Activated T-cell treated with anti-CD3 and anti-CD28 coated beads for 4 hours (primary cell): ENCODE data around the gene BEGAIN.

Experiments used
- DNase-seq: peaks from one replicate; pipeline ENCODE4 v3.0.0-alpha.2; 2020

The BEGAIN gene

GRCh38 chr14:100614803-100615202 lies 27.6 kb upstream of the BEGAIN start:
- DNase-seq = no peak

GRCh38 chr14:100612986-100613385 lies 25.8 kb upstream of the BEGAIN start:
- no peak for DNase-seq

GRCh38 chr14:100611811-100612480 lies 24.7 kb upstream of the BEGAIN start:
- no peak for DNase-seq

- DNase-seq = no peak
These were observed 23.4 kb upstream of the BEGAIN start for GRCh38 chr14:100610511-100611217.

- no peak for DNase-seq
These were observed 22.7 kb upstream of the BEGAIN start for GRCh38 chr14:100609941-100610391.

- DNase-seq = no peak
These were observed 22.2 kb upstream of the BEGAIN start for GRCh38 chr14:100609331-100609870.

GRCh38 chr14:100608586-100609330 lies 21.5 kb upstream of the BEGAIN start:
- DNase-seq = no peak

- no peak for DNase-seq
These were observed 20.8 kb upstream of the BEGAIN start for GRCh38 chr14:100608064-100608463.

GRCh38 chr14:100607611-100607956 lies 20.4 kb upstream of the BEGAIN start:
- DNase-seq = no peak

GRCh38 chr14:100606687-100607610 lies 19.7 kb upstream of the BEGAIN start:
- DNase-seq = no peak

- DNase-seq = no peak
These were observed 18.8 kb upstream of the BEGAIN start for GRCh38 chr14:100605706-100606686.

GRCh38 chr14:100605230-100605629 lies 18.0 kb upstream of the BEGAIN start:
- DNase-seq = no peak

GRCh38 chr14:100604709-100605108 lies 17.5 kb upstream of the BEGAIN start:
- no peak for DNase-seq

- no peak for DNase-seq
These were observed 16.9 kb upstream of the BEGAIN start for GRCh38 chr14:100604121-100604501.

- no peak for DNase-seq
These were observed 16.3 kb upstream of the BEGAIN start for GRCh38 chr14:100603341-100604120.

GRCh38 chr14:100602621-100603230 lies 15.5 kb upstream of the BEGAIN start:
- DNase-seq = no peak

- DNase-seq = no peak
These were observed 14.7 kb upstream of the BEGAIN start for GRCh38 chr14:100601914-100602313.

GRCh38 chr14:100601064-100601463 lies 13.8 kb upstream of the BEGAIN start:
- no peak for DNase-seq

GRCh38 chr14:100599981-100600380 lies 12.8 kb upstream of the BEGAIN start:
- no peak for DNase-seq

GRCh38 chr14:100594625-100594951 lies 7.4 kb upstream of the BEGAIN start:
- no peak for DNase-seq
